Neural cell (in vitro differentiated cells): ENCODE results near the gene GNB1. TPM values are rescaled to one million over a fixed set of nuclear protein-coding genes. Genes with fewer than 3 reads are reported as not detected.

ENCODE experiments used
- H2AFZ ChIP-seq: fragments of 200-600, 300-800 bp; sonication (generic), shearing (Covaris generic); 2 replicates; pipeline ENCODE4 v1.6.0; 2014; ENCODE audit warnings: low read depth, mild to moderate bottlenecking, antibody characterized with exemption, low read length, moderate library complexity
- H3F3A ChIP-seq: fragments of 200-600 bp; shearing (Covaris generic); 2 replicates; pipeline ENCODE4 v1.6.1; 2016; ENCODE audit warnings: mild to moderate bottlenecking, moderate library complexity, mixed read lengths, antibody characterized with exemption, low read length; ENCODE audit not compliant: insufficient read depth, poor library complexity, severe bottlenecking
- H3K27ac ChIP-seq: fragments of 200-600, 300-800 bp; sonication (generic), shearing (Covaris generic); 2 replicates; pipeline ENCODE4 v1.5.1; 2014; ENCODE audit warnings: mild to moderate bottlenecking, low read length, moderate library complexity
- H3K27me3 ChIP-seq: fragments of 300-800, 200-600 bp; sonication (generic), shearing (Covaris generic); 2 replicates; pipeline ENCODE4 v1.6.0; 2014; ENCODE audit warnings: mild to moderate bottlenecking, low read depth, low read length, moderate library complexity; ENCODE audit not compliant: insufficient read depth
- H3K36me3 ChIP-seq: fragments of 300-800, 200-600 bp; sonication (generic), shearing (Covaris generic); 2 replicates; pipeline ENCODE4 v1.5.1; 2014; ENCODE audit warnings: mild to moderate bottlenecking, antibody characterized with exemption, low read length, moderate library complexity; ENCODE audit not compliant: insufficient read depth
- H3K4me2 ChIP-seq: fragments of 300-800, 200-600 bp; sonication (generic), shearing (Covaris generic); 2 replicates; pipeline ENCODE4 v1.6.0; 2014; ENCODE audit warnings: mild to moderate bottlenecking, low read length
- H3K4me3 ChIP-seq: fragments of 300-800, 200-600 bp; sonication (generic), shearing (Covaris generic); 2 replicates; pipeline ENCODE4 v1.5.1; 2014; ENCODE audit warnings: mild to moderate bottlenecking, low read length, moderate library complexity
- H3K79me2 ChIP-seq: fragments of 200-600 bp; shearing (Covaris generic); replicated peaks from 2 replicates; pipeline ENCODE4 v1.6.0; 2014; ENCODE audit warnings: mild to moderate bottlenecking, low read length, moderate library complexity; ENCODE audit not compliant: insufficient read depth
- H3K9ac ChIP-seq: fragments of 300-800, 200-600 bp; sonication (generic), shearing (Covaris generic); 2 replicates; pipeline ENCODE4 v1.6.1; 2016; ENCODE audit warnings: mild to moderate bottlenecking, low read length, mixed read lengths
- H3K9me2 ChIP-seq: fragments of 200-600 bp; shearing (Covaris generic); 2 replicates; pipeline ENCODE4 v1.6.1; 2016; ENCODE audit warnings: mild to moderate bottlenecking, low read length, mixed read lengths; ENCODE audit not compliant: insufficient read depth
- H3K9me3 ChIP-seq: fragments of 200-600, 300-800 bp; sonication (generic), shearing (Covaris generic); 2 replicates; pipeline ENCODE4 v1.6.1; 2016; ENCODE audit warnings: mild to moderate bottlenecking, mixed run types, low read length, moderate library complexity, mixed read lengths
- H4K20me1 ChIP-seq: fragments of 200-600 bp; shearing (Covaris generic); 2 replicates; pipeline ENCODE4 v1.6.1; 2016; ENCODE audit warnings: mild to moderate bottlenecking, mixed run types; ENCODE audit not compliant: insufficient read depth
- CTCF ChIP-seq: fragments of 450-650 bp; IDR thresholded peaks from 2 replicates; pipeline ENCODE4 v1.5.1; 2014; ENCODE audit warnings: antibody characterized with exemption, mild to moderate bottlenecking, moderate library complexity; ENCODE audit not compliant: poor library complexity, severe bottlenecking
- EP300 ChIP-seq: fragments of 450-650 bp; conservative IDR thresholded peaks from 2 replicates; pipeline ENCODE4 v1.6.1; 2014; ENCODE audit warnings: antibody characterized with exemption, mild to moderate bottlenecking, moderate library complexity; ENCODE audit not compliant: poor library complexity, severe bottlenecking
- EZH2 ChIP-seq: fragments of 200-600, 300-800 bp; shearing (Covaris generic), sonication (generic); IDR thresholded peaks from 2 replicates; pipeline ENCODE4 v1.6.1; 2014; ENCODE audit warnings: antibody characterized with exemption, low read length, borderline replicate concordance, mild to moderate bottlenecking; ENCODE audit not compliant: insufficient read depth, poor library complexity, severe bottlenecking
- MXI1 ChIP-seq: fragments of 450-650 bp; conservative IDR thresholded peaks from 2 replicates; pipeline ENCODE4 v1.6.1; 2014; ENCODE audit warnings: antibody characterized with exemption, mild to moderate bottlenecking; ENCODE audit not compliant: poor library complexity, severe bottlenecking
- POLR2AphosphoS5 ChIP-seq: IDR thresholded peaks from 2 replicates; pipeline ENCODE4 v1.6.1; 2012
- RAD21 ChIP-seq: fragments of 450-650 bp; conservative IDR thresholded peaks from 2 replicates; pipeline ENCODE4 v1.6.1; 2014; ENCODE audit warnings: antibody characterized with exemption, mild to moderate bottlenecking, moderate library complexity
- REST ChIP-seq: IDR thresholded peaks from 2 replicates; pipeline ENCODE4 v1.6.1; 2012; ENCODE audit warnings: borderline replicate concordance
- SMC3 ChIP-seq: fragments of 450-650 bp; conservative IDR thresholded peaks from 2 replicates; pipeline ENCODE4 v1.6.1; 2014; ENCODE audit warnings: antibody characterized with exemption, mild to moderate bottlenecking, moderate library complexity; ENCODE audit not compliant: poor library complexity
- TAF1 ChIP-seq: IDR thresholded peaks from 2 replicates; pipeline ENCODE4 v1.6.1; 2012; ENCODE audit warnings: low read depth
- polyA plus RNA-seq: library from polyadenylated mRNA; depleted of rRNA; stranded (reverse); fragments of >200 nt; gene quantifications from 2 replicates; pipeline ENCODE4 v1.2.3, GENCODE V29; 2014

GNB1 gene
- polyA plus RNA-seq, 1 donor from 2014 or later, result 325 TPM

- no peak overlapping the region for H3K4me3 ChIP-seq
- H3K27ac ChIP-seq, result no peak overlapping the region
- no peak overlapping the region for H3K4me2 ChIP-seq
- no peaks in the 10 kb centered on the region for H3K27me3 ChIP-seq
- peaks cover 11% of the 10 kb centered on the region for H3K79me2 ChIP-seq
- no peaks in the 10 kb centered on the region for H3K36me3 ChIP-seq
- no peak for TF ChIP-seq MXI1
- TF ChIP-seq SMC3, result no peak
- no peak for TF ChIP-seq EZH2
- H3F3A ChIP-seq, result no peaks in the 10 kb centered on the region
- H3K9me2 ChIP-seq, result no peaks in the 10 kb centered on the region
- no peak overlapping the region for H3K9ac ChIP-seq
- no peaks in the 10 kb centered on the region for H4K20me1 ChIP-seq
- H3K9me3 ChIP-seq, result no peaks in the 10 kb centered on the region
- H2AFZ ChIP-seq, result no peak overlapping the region
Observed at GRCh38 chr1:1809489-1809888, 81.4 kb downstream of the GNB1 start.

GRCh38 chr1:1808206-1808605 lies 82.7 kb downstream of the GNB1 start:
- TF ChIP-seq REST (no peak), TAF1 (no peak), RAD21 (no peak), MXI1 (no peak), EP300 (no peak), SMC3 (no peak), EZH2 (no peak), POLR2AphosphoS5 (no peak), CTCF (no peak)
- no peak overlapping the region for H3K4me2 ChIP-seq
- H3K27ac ChIP-seq, result no peak overlapping the region
- H2AFZ ChIP-seq, result no peak overlapping the region
- H3K9me3 ChIP-seq, result no peaks in the 10 kb centered on the region
- no peaks in the 10 kb centered on the region for H4K20me1 ChIP-seq
- no peak overlapping the region for H3K9ac ChIP-seq
- no peaks in the 10 kb centered on the region for H3F3A ChIP-seq
- peaks cover 7% of the 10 kb centered on the region for H3K79me2 ChIP-seq
- no peaks in the 10 kb centered on the region for H3K36me3 ChIP-seq
- no peak overlapping the region for H3K4me3 ChIP-seq
- H3K27me3 ChIP-seq, result no peaks in the 10 kb centered on the region
- no peaks in the 10 kb centered on the region for H3K9me2 ChIP-seq

- Histone ChIP-seq H3K4me2 (no peak overlapping the region), H3K4me3 (no peak overlapping the region), H3K9ac (no peak overlapping the region), H4K20me1 (no peaks in the 10 kb centered on the region), H3F3A (no peaks in the 10 kb centered on the region), H3K9me3 (no peaks in the 10 kb centered on the region), H3K27ac (no peak overlapping the region), H3K36me3 (no peaks in the 10 kb centered on the region), H3K27me3 (no peaks in the 10 kb centered on the region), H3K9me2 (no peaks in the 10 kb centered on the region), H3K79me2 (peaks cover 7% of the 10 kb centered on the region), H2AFZ (no peak overlapping the region)
- no peak for TF ChIP-seq EP300
- no peak for TF ChIP-seq POLR2AphosphoS5
- TF ChIP-seq EZH2, result no peak
- TF ChIP-seq SMC3, result no peak
- no peak for TF ChIP-seq RAD21
- no peak for TF ChIP-seq CTCF
- no peak for TF ChIP-seq MXI1
- no peak for TF ChIP-seq TAF1
- no peak for TF ChIP-seq REST
Observed at GRCh38 chr1:1806890-1807289, 84.0 kb downstream of the GNB1 start.
